OCI-LY3 (cell line): ENCODE results near the gene FAM83E.

Experiments used
- EZH2phosphoT487 ChIP-seq: fragments of 200-600 bp; shearing (Covaris generic); IDR thresholded peaks from 2 replicates; pipeline ENCODE4 v1.6.1; 2018; ENCODE audit warnings: antibody characterized with exemption, mixed run types, low read depth
- TF ChIP-seq, protein P1 (sequence below): fragments of 200-600, 300-600 bp; sonication (generic); IDR thresholded peaks from 2 replicates; pipeline ENCODE4 v1.5.1; 2014; ENCODE audit warnings: antibody characterized with exemption, low read length, low read depth

DNA sequence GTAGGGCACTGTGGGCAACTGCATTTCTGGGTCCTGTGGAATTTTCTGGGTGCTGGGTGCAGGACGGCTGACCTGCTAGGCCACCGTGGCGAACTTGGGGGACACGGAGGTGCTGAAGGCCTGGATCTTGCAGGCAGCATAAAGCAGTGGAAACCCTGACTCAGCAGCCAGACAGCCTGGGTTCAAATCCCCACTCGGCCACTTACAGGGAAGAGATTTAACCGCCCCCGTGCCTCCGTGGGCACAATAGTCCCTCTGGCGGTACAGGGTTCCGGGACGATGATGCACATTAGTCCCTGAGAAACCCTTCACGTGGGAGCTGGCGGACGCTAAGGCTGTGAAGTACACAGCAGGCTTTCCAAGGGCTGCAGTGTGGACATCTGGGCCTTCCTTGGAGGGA is 3.0 kb downstream of the FAM83E start:
- TF ChIP-seq, protein P1, sequence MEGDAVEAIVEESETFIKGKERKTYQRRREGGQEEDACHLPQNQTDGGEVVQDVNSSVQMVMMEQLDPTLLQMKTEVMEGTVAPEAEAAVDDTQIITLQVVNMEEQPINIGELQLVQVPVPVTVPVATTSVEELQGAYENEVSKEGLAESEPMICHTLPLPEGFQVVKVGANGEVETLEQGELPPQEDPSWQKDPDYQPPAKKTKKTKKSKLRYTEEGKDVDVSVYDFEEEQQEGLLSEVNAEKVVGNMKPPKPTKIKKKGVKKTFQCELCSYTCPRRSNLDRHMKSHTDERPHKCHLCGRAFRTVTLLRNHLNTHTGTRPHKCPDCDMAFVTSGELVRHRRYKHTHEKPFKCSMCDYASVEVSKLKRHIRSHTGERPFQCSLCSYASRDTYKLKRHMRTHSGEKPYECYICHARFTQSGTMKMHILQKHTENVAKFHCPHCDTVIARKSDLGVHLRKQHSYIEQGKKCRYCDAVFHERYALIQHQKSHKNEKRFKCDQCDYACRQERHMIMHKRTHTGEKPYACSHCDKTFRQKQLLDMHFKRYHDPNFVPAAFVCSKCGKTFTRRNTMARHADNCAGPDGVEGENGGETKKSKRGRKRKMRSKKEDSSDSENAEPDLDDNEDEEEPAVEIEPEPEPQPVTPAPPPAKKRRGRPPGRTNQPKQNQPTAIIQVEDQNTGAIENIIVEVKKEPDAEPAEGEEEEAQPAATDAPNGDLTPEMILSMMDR = no peak
- no peak for TF ChIP-seq EZH2phosphoT487
